Fibroblast of mammary gland (primary cell): ENCODE data around the gene KDM3B.
A peak's percentile ranks its signal among the peaks of the same experiment; 100 is the strongest.

Experiments used
- DNase-seq: peaks from one replicate; pipeline ENCODE4 v3.0.0-alpha.2; 2010; ENCODE audit warnings: low read depth
- H3K4me3 ChIP-seq: 2 replicates; pipeline ENCODE4 v1.5.1; 2011; ENCODE audit warnings: low read depth, mild to moderate bottlenecking, low read length, moderate library complexity; ENCODE audit not compliant: control insufficient read depth
- CTCF ChIP-seq: conservative IDR thresholded peaks from 2 replicates; pipeline ENCODE4 v1.5.1; 2011; ENCODE audit warnings: low read depth, low read length, inconsistent platforms; ENCODE audit not compliant: control insufficient read depth, insufficient read depth

Gene KDM3B

GRCh38 chr5:138369261-138369660 is 16.8 kb downstream of the KDM3B start:
- H3K4me3 ChIP-seq, result no peak overlapping the region
- DNase-seq, result no peak
- TF ChIP-seq CTCF, result no peak

GRCh38 chr5:138369706-138370105 is 17.2 kb downstream of the KDM3B start:
- TF ChIP-seq CTCF, result no peak
- H3K4me3 ChIP-seq, result no peak overlapping the region
- peak; percentile 29 for DNase-seq

DNA sequence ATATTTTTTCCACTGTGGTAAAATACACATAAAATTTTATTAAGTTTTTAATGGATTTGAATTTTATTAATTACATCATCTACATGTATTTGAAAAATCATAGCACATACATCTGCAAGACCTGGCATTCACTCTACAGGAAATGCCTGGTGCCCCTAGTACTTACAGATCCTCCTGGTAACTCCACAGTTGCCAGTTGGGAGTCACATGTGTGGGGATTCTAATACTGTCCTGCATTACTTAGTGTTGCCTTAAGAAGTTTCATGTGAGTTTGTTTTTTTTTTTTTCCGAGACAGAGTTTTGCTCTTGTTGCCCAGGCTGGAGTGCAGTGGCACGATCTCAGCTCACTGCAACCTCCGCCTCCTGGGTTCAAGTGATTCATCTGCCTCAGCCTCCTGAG is 18.1 kb downstream of the KDM3B start:
- H3K4me3 ChIP-seq, result no peak overlapping the region
- no peak for TF ChIP-seq CTCF
- DNase-seq, result peak; percentile 17

DNA sequence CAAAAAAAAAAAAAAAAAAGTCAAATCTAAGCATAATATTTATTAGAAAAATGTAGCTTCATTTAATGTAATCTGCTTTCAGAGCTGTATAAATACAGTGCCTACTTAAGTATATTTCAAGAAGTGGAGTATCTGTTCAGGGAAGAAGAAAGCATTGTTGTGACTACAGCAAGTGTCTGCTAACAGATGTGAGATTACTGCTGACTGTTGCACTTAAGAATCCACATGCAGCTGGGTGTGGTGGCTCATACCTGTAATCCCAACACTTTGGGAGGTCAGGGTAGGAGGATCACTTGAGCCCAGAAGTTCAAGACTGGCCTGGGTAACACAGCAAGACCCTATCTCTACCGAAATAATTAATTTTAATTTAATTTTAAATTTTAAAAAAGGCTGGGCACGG is 19.0 kb downstream of the KDM3B start:
- no peak for TF ChIP-seq CTCF
- no peak overlapping the region for H3K4me3 ChIP-seq
- DNase-seq, result no peak

- H3K4me3 ChIP-seq, result no peak overlapping the region
- TF ChIP-seq CTCF, result no peak
- DNase-seq, result no peak
Observed at GRCh38 chr5:138372225-138372624, 19.7 kb downstream of the KDM3B start.

DNA sequence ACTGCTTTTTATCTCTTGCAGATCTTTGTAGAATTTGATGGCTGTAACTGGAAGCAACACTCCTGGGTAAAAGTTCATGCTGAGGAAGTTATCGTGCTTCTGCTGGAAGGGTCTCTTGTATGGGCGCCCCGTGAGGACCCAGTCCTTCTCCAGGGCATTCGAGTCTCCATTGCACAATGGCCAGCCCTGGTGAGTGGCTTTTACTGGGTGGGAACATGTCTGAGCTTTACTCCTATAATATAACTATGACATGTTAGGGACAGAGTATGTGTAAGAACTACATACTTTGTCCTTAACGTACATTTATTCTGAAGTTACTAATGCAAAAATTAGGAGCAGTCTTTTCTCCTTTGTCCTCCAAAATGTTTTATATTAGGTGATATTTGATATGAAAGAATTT is 20.2 kb downstream of the KDM3B start:
- TF ChIP-seq CTCF, result no peak
- no peak overlapping the region for H3K4me3 ChIP-seq
- no peak for DNase-seq

- no peak overlapping the region for H3K4me3 ChIP-seq
- DNase-seq, result no peak
- TF ChIP-seq CTCF, result no peak
Observed at GRCh38 chr5:138382347-138382746, 29.9 kb downstream of the KDM3B start.
